CD1c-positive myeloid dendritic cell (primary cell): ENCODE data around the gene OSBPL2.
A peak's percentile ranks its signal among the peaks of the same experiment; 100 is the strongest.

ENCODE experiments used
- DNase-seq: peaks from one replicate; pipeline ENCODE4 v3.0.0-alpha.2; 2016; ENCODE audit errors: extremely low spot score

The OSBPL2 gene

DNA sequence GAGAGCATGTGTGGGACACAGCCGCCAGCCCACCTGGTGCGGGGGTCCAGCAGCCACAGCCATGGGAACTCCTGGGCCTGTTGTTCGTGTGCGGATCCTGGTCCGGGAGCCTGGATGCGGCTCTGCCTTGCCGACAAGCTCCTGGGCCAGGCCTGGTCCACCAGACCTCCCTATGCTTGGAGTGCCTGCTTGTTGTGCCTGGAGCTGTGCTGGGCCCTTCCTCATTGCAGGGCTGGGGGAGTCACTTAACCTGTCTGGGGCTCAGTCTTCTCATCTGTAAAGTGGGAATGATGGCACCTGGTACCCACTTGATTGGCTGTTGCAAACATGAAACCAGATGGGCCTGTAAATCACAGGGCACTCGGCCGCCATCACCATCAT lies 2.6 kb upstream of the OSBPL2 start:
- DNase-seq: no peak

DNA sequence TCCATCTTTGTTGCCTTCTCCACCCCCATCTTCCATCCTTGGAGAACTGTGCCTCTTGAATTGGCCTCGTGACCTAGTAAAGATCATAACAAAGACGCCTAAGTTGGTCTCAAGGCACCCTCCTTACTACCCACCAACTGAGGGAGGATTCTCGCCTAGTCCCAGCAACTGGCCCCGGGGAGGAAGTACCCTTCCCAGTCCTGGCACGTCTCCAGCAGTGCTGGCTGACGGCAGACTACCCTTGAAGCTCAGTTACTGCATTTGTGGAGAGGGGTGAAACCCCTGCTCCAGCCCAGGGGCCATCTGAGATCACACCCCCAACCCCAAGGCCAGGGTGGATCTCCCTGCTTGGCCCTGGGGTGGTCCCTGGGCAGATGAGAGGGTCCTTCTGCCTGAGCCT lies 2.1 kb upstream of the OSBPL2 start:
- DNase-seq: no peak

- DNase-seq: no peak
Observed at GRCh38 chr20:62236766-62237513, 1.4 kb upstream of the OSBPL2 start.

DNA sequence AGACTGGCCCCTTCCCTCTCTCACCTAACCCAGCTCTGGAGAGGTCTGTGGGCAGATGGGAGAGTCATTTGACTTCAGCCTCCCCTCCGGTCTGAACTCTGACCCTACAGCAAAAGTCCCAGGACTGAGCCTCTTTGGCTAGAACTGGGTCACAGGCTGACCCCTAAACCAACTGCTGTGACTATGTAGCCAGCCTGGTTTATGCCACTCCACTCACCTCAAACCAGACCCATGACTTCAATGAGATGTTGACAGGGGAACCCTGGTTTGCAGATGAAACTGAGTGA lies 864 bp upstream of the OSBPL2 start:
- DNase-seq: no peak

- DNase-seq: peak; percentile 12
Observed at GRCh38 chr20:62238569-62239277, 402 bp downstream of the OSBPL2 start.

- DNase-seq: no peak
Observed at GRCh38 chr20:62239278-62239879, 1.1 kb downstream of the OSBPL2 start.

DNA sequence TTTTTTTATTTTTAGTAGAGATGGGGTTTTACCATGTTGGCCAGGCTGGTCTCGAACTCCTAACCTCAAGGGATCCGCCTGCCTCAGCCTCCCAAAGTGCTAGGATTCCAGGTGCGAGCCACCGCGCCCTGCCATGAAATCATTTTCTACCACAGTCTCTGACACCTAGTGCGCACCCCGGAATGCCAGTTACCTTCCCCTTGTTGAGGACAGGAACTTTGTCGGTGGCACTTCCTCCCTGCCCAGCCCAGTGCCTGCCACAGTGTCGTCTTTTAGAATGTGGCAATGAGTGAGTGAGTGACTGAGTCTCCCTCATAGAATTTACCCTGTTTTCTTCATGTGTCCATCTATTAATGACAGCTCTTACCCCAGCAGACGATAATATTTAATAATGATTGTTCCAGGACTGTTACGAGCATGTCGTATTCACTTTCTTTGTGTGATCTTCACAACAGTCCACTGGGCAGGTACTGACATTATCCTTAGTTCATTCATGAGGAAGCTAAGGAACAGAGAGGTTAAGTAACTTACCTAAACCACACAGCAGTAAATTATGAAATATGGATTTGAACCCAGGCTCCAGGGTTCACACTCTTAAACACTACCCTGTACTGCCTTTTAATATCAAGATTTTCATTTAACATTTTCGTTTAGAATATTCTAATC lies 1.8 kb downstream of the OSBPL2 start:
- DNase-seq: peak; percentile 39

DNA sequence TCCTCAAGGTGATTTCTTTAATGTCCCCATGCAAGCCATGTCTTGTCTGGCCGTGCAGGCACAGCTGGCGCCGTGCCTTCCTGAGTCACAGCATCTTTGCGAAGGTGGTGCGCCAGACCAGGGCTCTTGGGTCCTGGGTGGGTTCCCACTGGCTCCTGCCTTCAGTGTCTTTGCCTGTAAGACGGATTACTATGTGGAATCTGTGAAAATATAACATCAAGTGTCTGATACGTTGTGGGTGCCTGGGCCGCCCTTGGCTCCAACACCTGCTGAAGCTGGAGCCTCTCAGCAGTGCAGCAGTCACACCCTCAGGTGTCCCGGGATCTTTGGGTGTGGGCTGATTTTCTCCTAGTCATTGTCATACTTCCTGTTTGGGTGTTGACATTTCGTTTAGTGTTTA lies 3.2 kb downstream of the OSBPL2 start:
- DNase-seq: no peak

- DNase-seq: no peak
Observed at GRCh38 chr20:62242176-62242575, 3.9 kb downstream of the OSBPL2 start.

GRCh38 chr20:62243106-62243505 lies 4.8 kb downstream of the OSBPL2 start:
- DNase-seq: no peak

DNA sequence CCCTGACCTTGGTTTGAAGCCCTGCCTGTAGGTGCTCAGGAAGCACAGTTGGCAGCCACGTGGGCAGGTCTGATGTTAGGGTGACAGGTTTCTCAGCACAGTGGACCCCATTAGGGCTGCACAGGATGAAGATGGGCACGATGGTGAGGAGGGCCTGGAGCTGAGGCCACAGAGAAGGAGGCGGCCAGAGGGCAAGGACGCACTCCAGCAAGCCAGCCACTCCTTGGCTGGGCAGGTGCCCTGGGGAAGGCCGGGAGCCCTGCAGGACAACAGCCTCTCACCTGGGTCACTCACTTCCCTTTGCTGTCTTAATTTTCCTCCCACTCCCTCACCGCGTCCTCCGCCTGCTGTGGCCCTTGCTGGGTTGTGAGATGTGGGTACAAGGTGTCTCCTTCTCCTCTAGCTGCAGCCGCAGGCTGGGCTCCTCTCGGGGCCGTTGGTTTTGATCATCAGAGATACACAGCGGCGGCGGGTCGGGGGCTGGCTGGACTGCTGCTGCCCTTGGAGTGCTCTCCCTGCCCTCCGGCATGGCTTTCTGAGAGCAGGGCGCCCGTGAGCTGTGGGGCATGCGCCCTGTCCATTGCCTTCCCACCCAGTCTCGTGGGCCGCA lies 5.7 kb downstream of the OSBPL2 start:
- no peak for DNase-seq

- DNase-seq: no peak
Observed at GRCh38 chr20:62244644-62245108, 6.4 kb downstream of the OSBPL2 start.

DNA sequence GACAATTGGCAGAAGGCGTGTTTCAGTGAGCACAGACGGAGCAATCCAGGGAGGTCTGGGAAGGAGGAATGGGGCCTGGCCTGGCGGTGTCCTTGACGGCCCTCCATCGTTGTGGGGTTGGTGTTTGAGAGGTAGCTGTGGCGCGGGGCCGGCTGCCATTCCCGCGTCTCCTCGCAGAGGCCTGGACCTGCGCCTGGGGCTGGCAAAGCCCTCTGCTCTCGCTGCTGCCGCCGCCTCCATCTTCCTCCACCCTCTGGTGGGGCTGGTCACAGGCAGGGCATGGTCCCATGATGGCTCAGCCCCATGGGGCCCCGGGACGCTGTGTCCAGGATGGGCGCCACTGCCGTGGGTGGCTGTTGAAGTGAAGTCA lies 7.6 kb downstream of the OSBPL2 start:
- no peak for DNase-seq

- no peak for DNase-seq
Observed at GRCh38 chr20:62246431-62246830, 8.1 kb downstream of the OSBPL2 start.

DNA sequence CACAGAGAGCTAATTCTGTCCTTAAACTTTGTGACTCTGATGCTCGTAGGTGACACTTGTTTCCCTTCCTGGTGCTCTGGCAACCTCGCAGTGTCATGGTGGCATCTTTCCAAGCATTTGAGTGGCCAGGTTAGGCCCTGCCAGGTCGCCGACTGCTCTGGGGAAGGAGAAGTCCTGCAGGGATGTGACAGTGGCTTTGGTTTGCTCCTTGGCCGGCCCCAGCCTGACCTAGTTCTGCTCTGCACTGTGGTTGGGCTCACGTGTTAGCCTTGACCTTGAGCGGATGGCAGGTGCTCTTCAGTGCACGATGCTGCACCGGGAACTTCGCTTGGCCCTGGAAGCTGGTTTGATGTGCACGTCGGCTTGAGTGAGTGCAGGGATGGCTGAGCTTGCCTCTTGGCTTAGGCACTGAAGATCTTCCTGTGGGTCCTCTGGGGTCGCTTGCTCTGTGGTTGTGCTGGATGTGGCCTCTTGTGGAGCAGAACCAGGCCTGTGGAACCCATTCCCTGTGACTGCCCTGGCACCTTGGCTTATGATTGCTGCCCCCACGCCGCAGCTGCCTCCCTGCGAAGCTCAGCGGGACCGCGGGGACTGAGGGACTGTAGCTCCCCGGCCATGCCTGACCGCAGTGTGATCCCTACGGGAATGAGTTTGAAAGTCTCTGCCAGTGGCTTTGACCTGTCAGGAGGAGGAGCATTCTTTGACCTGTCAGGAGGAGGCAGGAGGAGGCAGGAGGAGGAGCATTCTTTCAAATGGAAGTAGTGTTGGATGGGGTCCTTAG lies 8.7 kb downstream of the OSBPL2 start:
- DNase-seq: no peak

- peak; percentile 11 for DNase-seq
Observed at GRCh38 chr20:62248890-62249560, 10.7 kb downstream of the OSBPL2 start.

- no peak for DNase-seq
Observed at GRCh38 chr20:62252342-62252966, 14.1 kb downstream of the OSBPL2 start.

DNA sequence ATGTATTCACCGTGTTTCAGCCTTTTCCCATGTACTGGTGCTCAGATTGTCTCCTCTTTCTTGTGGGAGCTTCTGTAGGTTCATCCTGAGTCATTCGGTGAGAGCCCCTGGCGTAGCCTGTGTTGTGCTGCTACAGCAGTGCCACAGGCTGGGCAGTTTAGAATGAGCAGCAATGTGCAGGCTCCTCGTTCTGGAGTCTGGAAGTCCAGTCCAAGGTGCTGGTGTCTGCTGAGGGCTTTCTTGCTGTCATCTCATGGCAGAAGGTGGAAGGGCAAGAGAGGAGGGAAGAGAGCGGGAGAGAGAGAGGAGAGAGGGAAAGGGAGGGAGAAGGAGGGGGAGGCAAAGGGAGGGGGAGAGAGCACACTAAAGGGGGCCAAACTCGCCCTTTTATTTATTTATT lies 15.1 kb downstream of the OSBPL2 start:
- no peak for DNase-seq

DNA sequence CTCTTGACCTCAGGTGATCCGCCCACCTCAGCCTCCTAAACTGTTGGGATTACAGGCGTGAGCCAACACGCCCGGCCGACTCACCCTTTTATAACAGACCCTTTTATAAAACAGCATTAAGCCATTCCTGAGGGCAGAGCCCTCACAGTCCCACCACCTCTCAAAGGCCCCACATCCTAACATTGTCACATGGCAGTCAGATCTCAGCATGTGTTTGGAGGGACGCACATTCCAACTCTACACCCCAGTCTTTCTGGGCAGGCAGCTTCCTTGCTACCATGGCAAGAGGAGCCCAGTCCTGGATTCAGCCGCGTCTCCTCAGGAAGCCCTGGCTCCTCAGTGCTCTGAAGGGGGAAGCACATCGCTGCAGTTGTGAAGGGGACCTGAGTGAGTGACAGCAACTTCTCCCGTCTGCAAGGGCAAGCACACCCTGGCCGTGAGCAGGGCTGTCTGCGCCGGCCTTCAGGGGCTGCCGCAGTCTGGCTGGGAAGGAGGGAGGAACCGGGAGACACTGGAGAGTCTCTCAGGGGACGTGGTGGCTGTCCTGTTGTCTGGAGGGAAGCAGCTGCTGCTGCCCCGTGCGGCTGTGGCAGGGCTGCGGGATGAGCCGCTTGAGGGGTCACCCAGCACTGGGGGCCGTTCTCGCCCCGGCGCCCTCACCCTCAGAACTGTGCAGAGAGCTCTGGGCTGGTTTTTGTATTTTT lies 15.9 kb downstream of the OSBPL2 start:
- DNase-seq: no peak

DNA sequence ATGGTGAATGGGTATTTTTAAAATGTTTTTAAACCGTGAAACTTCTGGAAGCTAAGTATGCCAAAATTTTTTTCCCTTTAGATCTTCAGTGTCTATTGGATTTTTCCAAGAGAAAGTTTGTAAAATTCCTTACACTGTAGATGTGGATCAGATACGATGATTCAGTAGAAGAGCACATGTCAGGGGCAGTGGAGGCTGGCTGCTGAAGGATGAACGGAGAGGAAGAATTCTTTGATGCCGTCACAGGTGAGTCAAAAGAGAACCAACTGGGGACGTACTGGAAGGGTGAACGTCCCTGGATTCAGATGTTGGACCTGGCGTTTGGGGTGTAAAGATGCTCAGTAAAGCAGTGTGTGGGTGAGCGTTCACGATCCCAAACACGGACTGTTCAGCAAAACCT lies 17.7 kb downstream of the OSBPL2 start:
- DNase-seq: no peak
